ENCODE data around the gene DDAH2. TPM values are rescaled to one million over a fixed set of nuclear protein-coding genes. Genes with fewer than 3 reads are reported as not detected.

Gene DDAH2
- total RNA-seq, 6 experiments from 2014 or later, result 16.3 to 27.5 (median 19.1) TPM

GRCh38 chr6:31762878-31763618, 33.9 kb upstream of the DDAH2 start:
- intact Hi-C loops (cut with DNase I), result loop anchor here (10.0 kb wide), 2 partner anchors 48 to 78 kb away; partner anchors contain the start of genes LY6G5C (in 2 of the 2) and LY6G6D (in 1 of the 2)
- TF ChIP-seq POLR2A (IDR thresholded peaks at IDR 0.05) (no peak), CTCF (IDR thresholded peaks at IDR 0.05) (no peak)
- peak in 1 of 4 donors; percentile 19 for ATAC-seq
- Histone ChIP-seq H3K36me3 (no peaks in the 10 kb centered on the region), H3K9me3 (no peaks in the 10 kb centered on the region), H3K4me1 (no peaks in the 10 kb centered on the region), H3K27me3 (no peaks in the 10 kb centered on the region), H3K4me3 (no peak overlapping the region), H3K27ac (no peak overlapping the region)
- 50% methylated on average over 1 of the region's 8 CpGs for WGBS (ENCODE audit: insufficient coverage, low coverage, low lambda C conversion rate, missing lambda C conversion rate)
- DNase-seq, result no peak

GRCh38 chr6:31762356-31762755, 33.3 kb upstream of the DDAH2 start, which contains the start of gene SAPCD1:
Gene SAPCD1, plus strand, starts transcription at chr6:31762656. Its CDS starts 399 bp downstream, at chr6:31763055.
- intact Hi-C loops (cut with DNase I), result loop anchor here (10.0 kb wide), 2 partner anchors 48 to 78 kb away; partner anchors contain the start of genes LY6G5C (in 2 of the 2) and LY6G6D (in 1 of the 2)
- Histone ChIP-seq H3K4me1 (no peaks in the 10 kb centered on the region), H3K4me3 (no peak within 1 kb of the TSS), H3K27ac (no peak within 1 kb of the TSS), H3K36me3 (no peaks in the 10 kb centered on the region), H3K27me3 (no peaks in the 10 kb centered on the region), H3K9me3 (no peaks in the 10 kb centered on the region)
- ATAC-seq, result no peak
- TF ChIP-seq CTCF (IDR thresholded peaks at IDR 0.05) (no peak), POLR2A (IDR thresholded peaks at IDR 0.05) (no peak)
- WGBS (ENCODE audit: insufficient coverage, low coverage, low lambda C conversion rate, missing lambda C conversion rate), result 86% methylated on average over 4 of the region's 4 CpGs
- no peak for DNase-seq

GRCh38 chr6:31761343-31761742, 32.2 kb upstream of the DDAH2 start:
- intact Hi-C loops (cut with DNase I), result loop anchor here (10.0 kb wide), 2 partner anchors 47 to 77 kb away; partner anchors contain the start of genes LY6G5C (in 2 of the 2) and LY6G6D (in 1 of the 2)
- Histone ChIP-seq H3K27me3 (no peaks in the 10 kb centered on the region), H3K27ac (no peak overlapping the region), H3K36me3 (no peaks in the 10 kb centered on the region), H3K9me3 (no peaks in the 10 kb centered on the region), H3K4me3 (no peak overlapping the region), H3K4me1 (no peaks in the 10 kb centered on the region)
- 100% methylated on average over 1 of the region's 8 CpGs for WGBS (ENCODE audit: insufficient coverage, low coverage, low lambda C conversion rate, missing lambda C conversion rate)
- TF ChIP-seq CTCF (IDR thresholded peaks at IDR 0.05), result no peak
- TF ChIP-seq POLR2A (IDR thresholded peaks at IDR 0.05), result no peak
- ATAC-seq (no peak), DNase-seq (peak in 1 of 3 donors; percentile 27)

GRCh38 chr6:31760790-31761189, 31.7 kb upstream of the DDAH2 start:
- 95% methylated on average over 2 of the region's 5 CpGs for WGBS (ENCODE audit: insufficient coverage, low coverage, low lambda C conversion rate, missing lambda C conversion rate)
- Histone ChIP-seq H3K4me1 (no peaks in the 10 kb centered on the region), H3K9me3 (no peaks in the 10 kb centered on the region), H3K27ac (no peak overlapping the region), H3K36me3 (no peaks in the 10 kb centered on the region), H3K4me3 (no peak overlapping the region), H3K27me3 (no peaks in the 10 kb centered on the region)
- no peak for TF ChIP-seq POLR2A (IDR thresholded peaks at IDR 0.05)
- TF ChIP-seq CTCF (IDR thresholded peaks at IDR 0.05), result no peak
- DNase-seq (no peak), ATAC-seq (no peak)
- intact Hi-C loops (cut with DNase I), result loop anchor here (10.0 kb wide), 2 partner anchors 46 to 76 kb away; partner anchors contain the start of genes LY6G5C (in 2 of the 2) and LY6G6D (in 1 of the 2)
